Heart left ventricle (tissue), 13 donors: ENCODE results near the gene MPPED2.

Experiments used
- CTCF ChIP-seq, 12 donors: fragments of 200-600 bp; sonication (generic) in 4 of 12; IDR thresholded peaks; one replicate each; pipeline versions ENCODE4 v1.5.0 to v1.8.0; 2018 to 2022; ENCODE audit warnings: antibody characterized with exemption in 12 of 12, mild to moderate bottlenecking in 5 of 12
- POLR2A ChIP-seq, 2 donors: fragments of 450-650 bp; IDR thresholded peaks; one replicate each; pipeline ENCODE4 v1.6.1; 2017; ENCODE audit warnings: antibody characterized with exemption in 2 of 2, mild to moderate bottlenecking in 2 of 2, moderate library complexity in 2 of 2
- donor health status: ischemic (EF 13 %, LVEDD 7.1; RV severe dilation, severe dysfunction).
- donor health status: DM: no; HTN: yes; CAD: no.
- donor health status: DM: no; HTN: no; CAD: no.
- donor health status: ischemic (EF 25% LVEDD 6.9; RV normal size, moderate dysfunction).
- donor health status: ischemic (EF 25% LVEDD 5.7; RV mildly dilated, moderate dysfunction).
- donor health status: ischemic (EF 35%, LVEDD 5.7; RV mildly dilated, moderate dysfunction).
- donor health status: nonischemic (EF 11% LVEDD 7.7; RV severe dilation, severe dysfunction).
- donor health status: DM: yes; HTN: yes; CAD: no.
- donor health status: PGD.
- donor health status: ischemic (EF 29% LVEDD 5.4; RV normal size, mild dysfunction).
- donor health status: nonischemic (EF 23%, LVEDD 6.1; RV moderate dilation, normal function).

- TF ChIP-seq POLR2A (IDR thresholded peaks at IDR 0.05) = no peak
- TF ChIP-seq CTCF (IDR thresholded peaks at IDR 0.05) = no peak
These were observed 19.0 kb downstream of the MPPED2 start for GRCh38 chr11:30567120-30567519.
